GM13976 (cell line): ENCODE results near the gene NAB2.

Source experiments
- DNase-seq: peaks from one replicate; pipeline ENCODE4 v3.0.0; 2012; ENCODE audit warnings: low spot score
- in situ Hi-C: fragments of 300-500 bp; cut with MboI; formaldehyde crosslinking; loops from one replicate; pipeline ENCODE4 v1.12.0; 2022; ENCODE audit warnings: low sequenced_read_pairs, mixed read lengths, inconsistent platforms; ENCODE audit not compliant: unreplicated experiment
- TF ChIP-seq, protein P1 (sequence below): IDR thresholded peaks from 2 replicates; pipeline ENCODE4 v1.5.1; 2012; ENCODE audit warnings: borderline replicate concordance, mild to moderate bottlenecking; ENCODE audit not compliant: insufficient read depth; ENCODE audit errors: extremely low read depth, missing control alignments, control extremely low read depth

Gene NAB2

DNA sequence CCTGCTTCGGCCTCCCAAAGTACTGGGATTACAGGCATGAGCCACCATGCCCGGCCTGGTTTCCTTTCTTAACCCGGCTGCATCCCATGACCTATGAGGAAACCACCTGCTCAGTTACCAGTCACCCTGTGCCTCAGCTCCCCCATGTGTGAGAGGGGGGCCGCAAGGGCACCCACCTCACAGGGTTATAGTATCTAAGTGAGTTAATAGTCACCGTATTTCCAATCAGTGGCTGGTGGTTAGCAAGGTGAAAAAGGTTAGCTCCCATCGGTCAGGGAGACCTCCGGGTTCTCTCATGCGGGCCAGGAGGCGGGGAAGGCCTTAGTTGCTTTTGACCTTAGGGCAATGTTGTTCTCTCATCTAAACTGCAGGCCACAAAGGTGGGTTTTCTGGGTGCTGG, 46.0 kb downstream of the NAB2 start:
- TF ChIP-seq, protein P1, sequence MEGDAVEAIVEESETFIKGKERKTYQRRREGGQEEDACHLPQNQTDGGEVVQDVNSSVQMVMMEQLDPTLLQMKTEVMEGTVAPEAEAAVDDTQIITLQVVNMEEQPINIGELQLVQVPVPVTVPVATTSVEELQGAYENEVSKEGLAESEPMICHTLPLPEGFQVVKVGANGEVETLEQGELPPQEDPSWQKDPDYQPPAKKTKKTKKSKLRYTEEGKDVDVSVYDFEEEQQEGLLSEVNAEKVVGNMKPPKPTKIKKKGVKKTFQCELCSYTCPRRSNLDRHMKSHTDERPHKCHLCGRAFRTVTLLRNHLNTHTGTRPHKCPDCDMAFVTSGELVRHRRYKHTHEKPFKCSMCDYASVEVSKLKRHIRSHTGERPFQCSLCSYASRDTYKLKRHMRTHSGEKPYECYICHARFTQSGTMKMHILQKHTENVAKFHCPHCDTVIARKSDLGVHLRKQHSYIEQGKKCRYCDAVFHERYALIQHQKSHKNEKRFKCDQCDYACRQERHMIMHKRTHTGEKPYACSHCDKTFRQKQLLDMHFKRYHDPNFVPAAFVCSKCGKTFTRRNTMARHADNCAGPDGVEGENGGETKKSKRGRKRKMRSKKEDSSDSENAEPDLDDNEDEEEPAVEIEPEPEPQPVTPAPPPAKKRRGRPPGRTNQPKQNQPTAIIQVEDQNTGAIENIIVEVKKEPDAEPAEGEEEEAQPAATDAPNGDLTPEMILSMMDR, result no peak
- DNase-seq, result no peak
- in situ Hi-C loops, result no loop called here

DNA sequence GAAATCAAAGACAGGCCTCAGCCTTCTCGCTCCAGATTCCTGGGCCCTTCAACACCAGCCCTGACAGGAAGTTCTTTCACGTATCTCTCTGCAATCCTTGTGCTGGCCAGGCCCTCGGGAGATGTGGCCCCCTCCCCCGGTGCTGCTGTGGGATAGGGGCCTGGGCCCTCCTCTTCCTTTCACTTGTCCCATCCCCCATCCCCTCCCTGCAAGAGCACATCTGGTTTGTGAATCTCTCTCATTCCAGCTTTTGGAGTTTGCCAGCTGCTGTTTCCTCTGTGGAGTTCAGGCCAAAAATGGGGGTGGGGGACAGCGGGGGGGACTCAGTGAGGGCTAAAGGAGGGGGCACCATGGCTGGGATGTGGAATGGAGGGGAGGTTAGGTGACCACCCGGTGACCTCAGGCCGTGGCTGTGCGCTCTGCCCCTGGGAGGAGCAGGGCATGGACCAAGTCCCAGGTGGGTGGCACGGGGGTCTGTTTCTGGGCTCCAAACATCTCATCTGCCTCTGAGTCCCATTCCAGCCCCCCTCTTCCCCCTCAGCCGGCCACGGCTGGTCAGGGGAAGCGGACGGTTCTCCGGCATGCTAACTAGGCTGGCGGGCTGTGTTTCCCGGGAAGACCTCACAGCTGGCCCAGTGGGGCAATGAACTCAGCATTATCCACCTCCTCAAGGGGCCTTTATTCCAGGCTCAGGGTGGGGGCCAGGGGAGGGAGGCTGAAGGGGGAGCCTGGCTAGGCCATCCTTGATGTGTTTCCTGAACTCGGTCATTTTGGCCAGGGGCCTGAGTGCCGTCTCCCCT, 46.8 kb downstream of the NAB2 start:
- no peak for DNase-seq
- in situ Hi-C loops, result no loop called here
- TF ChIP-seq, protein P1, result no peak

DNA sequence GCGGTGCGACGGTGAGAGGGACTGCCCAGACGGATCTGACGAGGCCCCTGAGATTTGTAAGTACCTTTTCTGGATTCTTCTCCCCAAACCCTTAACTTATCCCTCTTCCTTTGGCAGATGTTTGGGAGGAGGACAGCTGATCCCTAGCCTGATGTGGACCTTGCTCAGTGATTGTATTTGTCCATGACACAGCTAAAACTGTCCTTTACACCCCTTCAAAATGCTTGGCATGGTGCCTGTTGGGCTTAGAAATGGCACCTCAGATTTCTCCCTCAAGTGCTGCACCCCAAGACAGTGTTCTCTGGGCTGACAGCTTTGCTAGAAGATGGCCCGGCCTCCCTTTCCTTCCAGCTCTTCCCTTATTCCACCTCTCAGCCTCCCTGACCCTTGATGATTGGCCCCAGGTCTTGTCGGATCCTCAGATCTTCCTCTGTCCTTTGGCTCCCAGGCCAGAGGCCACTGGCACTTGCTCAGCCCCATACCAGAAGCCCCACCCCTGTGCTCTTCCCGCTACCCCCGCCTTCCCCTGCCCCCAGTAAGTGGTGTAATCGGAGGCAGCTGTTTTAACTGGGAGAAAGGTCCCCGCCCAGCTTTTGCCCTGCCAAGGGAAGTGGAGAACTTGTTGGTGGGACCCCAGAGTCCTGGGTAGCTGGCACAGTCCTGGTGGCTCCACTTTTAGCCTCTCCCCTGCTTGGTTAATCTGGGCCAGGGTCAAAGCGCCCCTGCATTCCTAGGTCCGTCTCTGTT, 49.8 kb downstream of the NAB2 start:
- TF ChIP-seq, protein P1, result no peak
- in situ Hi-C loops, result no loop called here
- no peak for DNase-seq

DNA sequence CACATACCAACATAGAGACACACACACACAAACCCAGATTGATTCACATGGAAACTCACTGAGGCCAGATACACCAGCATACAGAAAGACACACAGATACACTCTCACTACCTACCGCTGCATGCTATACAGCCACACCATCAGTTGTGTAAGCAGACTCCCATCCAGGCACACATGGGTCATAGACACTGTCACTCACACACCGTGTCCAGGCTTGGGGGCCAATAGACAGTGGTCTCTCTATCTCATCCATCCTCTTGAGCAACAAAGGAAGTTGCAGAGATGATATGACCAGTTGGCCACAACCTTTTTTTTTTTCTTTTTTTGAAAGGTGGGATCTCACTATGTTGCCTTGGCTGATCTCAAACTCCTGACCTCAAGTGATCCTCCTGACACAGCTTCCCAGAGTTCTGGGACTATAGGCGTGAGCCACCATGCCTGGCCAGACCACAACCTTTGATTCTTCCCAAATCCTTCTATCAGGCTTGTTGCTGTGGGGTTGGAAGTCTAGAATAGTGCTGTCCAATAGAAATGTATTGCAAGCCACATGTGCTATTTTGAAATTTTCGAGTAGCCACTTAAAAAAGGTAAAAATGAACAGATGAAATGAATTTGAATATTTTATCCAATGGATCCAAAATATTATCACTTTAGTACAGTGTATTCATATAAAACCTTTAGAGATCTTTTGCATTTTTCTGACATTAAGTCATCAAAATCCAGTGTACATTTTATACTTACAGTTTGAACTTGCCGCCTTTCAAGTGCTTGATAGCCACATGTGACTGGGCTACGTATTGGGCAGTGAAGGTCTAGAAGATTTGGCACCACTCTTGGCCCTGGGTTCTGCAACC, 51.1 kb downstream of the NAB2 start:
- no peak for DNase-seq
- in situ Hi-C loops, result no loop called here
- TF ChIP-seq, protein P1, result no peak

DNA sequence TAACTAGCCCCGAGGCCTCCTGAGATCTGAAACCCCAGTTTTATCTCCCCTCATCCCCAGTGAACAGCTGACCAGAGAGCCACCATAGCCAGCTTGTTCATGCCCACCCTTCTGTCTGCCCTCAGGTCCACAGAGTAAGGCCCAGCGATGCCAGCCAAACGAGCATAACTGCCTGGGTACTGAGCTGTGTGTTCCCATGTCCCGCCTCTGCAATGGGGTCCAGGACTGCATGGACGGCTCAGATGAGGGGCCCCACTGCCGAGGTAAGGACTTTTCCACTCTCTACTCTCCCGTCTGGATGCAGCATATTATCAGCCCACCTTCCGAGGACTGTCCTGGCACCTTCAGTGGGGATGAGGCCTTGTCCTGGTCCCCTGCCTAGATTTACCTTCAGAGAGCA, 52.3 kb downstream of the NAB2 start:
- in situ Hi-C loops, result no loop called here
- TF ChIP-seq, protein P1, result no peak
- DNase-seq, result no peak

DNA sequence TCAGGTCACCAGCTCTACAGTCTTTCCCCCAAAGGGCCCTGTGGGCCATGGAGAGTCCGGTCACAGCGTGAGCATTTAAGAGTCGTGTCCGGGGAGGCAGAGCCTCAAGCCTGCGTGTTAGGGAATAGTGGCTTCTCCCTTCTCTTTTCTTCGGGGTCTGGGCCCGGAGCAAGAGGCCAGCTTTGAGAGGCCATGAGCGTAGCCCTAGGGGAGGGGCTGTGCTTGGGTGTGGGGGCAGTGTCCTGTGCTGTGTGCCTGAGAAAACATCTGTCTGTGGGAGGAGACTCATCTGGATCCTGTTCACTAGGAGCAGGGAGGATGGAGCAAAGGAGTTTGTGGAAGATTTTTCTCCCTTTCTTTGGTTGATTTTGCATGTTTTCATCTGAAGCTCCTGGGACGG, 53.2 kb downstream of the NAB2 start:
- no peak for DNase-seq
- TF ChIP-seq, protein P1, result no peak
- in situ Hi-C loops, result no loop called here
